Lung (tissue), 12 donors: ENCODE data around the gene CASK. TPM values are rescaled to one million over a fixed set of nuclear protein-coding genes. Genes with fewer than 3 reads are reported as not detected.

Experiments used
- ATAC-seq: fragments of 200-7000 bp; cut with Tn5 transposase; one replicate; pipeline ENCODE4 v1.9.1; 2020; ENCODE audit warnings: moderate number of reproducible peaks; ENCODE audit not compliant: insufficient read depth, low FRiP score
- DNase-seq, 3 donors: peaks; one replicate each; pipeline ENCODE4 v3.0.0-alpha.2; 2013 to 2017
- H3K27ac ChIP-seq, 2 donors: one replicate each; pipeline ENCODE4 v1.5.1; 2013; ENCODE audit warnings: mild to moderate bottlenecking in 2 of 2, moderate library complexity in 2 of 2, control low read depth in 1 of 2, inconsistent platforms in 1 of 2, low read depth in 1 of 2, low read length in 1 of 2
- H3K27me3 ChIP-seq, 3 donors: one replicate each; pipeline ENCODE4 v1.5.1; 2013; ENCODE audit warnings: low read length in 2 of 3; ENCODE audit not compliant: control insufficient read depth in 3 of 3, insufficient read depth in 3 of 3
- H3K36me3 ChIP-seq, 4 donors: one replicate each; pipeline ENCODE4 v1.5.1; 2013; ENCODE audit warnings: low read length in 4 of 4, mild to moderate bottlenecking in 1 of 4, moderate library complexity in 1 of 4; ENCODE audit not compliant: control insufficient read depth in 4 of 4, insufficient read depth in 4 of 4
- H3K4me1 ChIP-seq, 5 donors: one replicate each; pipeline ENCODE4 v1.5.1; 2013; ENCODE audit warnings: low read length in 5 of 5, mild to moderate bottlenecking in 2 of 5, moderate library complexity in 1 of 5; ENCODE audit not compliant: control insufficient read depth in 5 of 5, insufficient read depth in 5 of 5
- H3K4me3 ChIP-seq: one replicate; pipeline ENCODE4 v1.5.1; 2013; ENCODE audit warnings: mild to moderate bottlenecking, control low read depth, moderate library complexity
- H3K9ac ChIP-seq, 2 donors: one replicate each; pipeline ENCODE4 v1.5.1; 2013; ENCODE audit warnings: low read length in 2 of 2, control low read depth in 1 of 2; ENCODE audit not compliant: insufficient read depth in 1 of 2
- H3K9me3 ChIP-seq, 4 donors: one replicate each; pipeline ENCODE4 v1.5.1; 2013; ENCODE audit warnings: low read length in 3 of 4, mild to moderate bottlenecking in 1 of 4, moderate library complexity in 1 of 4; ENCODE audit not compliant: control insufficient read depth in 4 of 4, insufficient read depth in 3 of 4
- WGBS, 2 donors: extraction: QIAGEN DNeasy Blood & Tissue Kit; methylation state at CpG; one replicate each; pipeline ENCODE4 v1.1.7; 2013; 5-methylcytosine and 5-hydroxymethylcytosine counted together
- polyA plus RNA-seq, 2 donors: library from polyadenylated mRNA; stranded (reverse); fragments of 200-250 nt; gene quantifications; one replicate each; pipeline ENCODE4 v1.2.1, GENCODE V29; 2013
- total RNA-seq, 2 donors: library from RNA; depleted of rRNA in 1 of 2; stranded (reverse); fragments of >200 nt in 1 of 2; gene quantifications; one replicate each; pipeline ENCODE4 v1.2.1, GENCODE V29; 2014 to 2021
- TF ChIP-seq, protein P1 (sequence below): IDR thresholded peaks from 2 replicates; pipeline ENCODE4 v1.5.1; 2012; ENCODE audit warnings: mild to moderate bottlenecking; ENCODE audit errors: control extremely low read depth, extremely low read depth
- donor health status: control.
- donor health status: control.
- donor health status: Bipolar disorder and iron deficiency.
- donor health status: healthy.
- donor health status: DM: yes; HTN: yes; CAD: no.

The CASK gene
- total and polyA plus RNA-seq, 4 donors, result 8.2 to 68.1 (median 30.6) TPM

DNA sequence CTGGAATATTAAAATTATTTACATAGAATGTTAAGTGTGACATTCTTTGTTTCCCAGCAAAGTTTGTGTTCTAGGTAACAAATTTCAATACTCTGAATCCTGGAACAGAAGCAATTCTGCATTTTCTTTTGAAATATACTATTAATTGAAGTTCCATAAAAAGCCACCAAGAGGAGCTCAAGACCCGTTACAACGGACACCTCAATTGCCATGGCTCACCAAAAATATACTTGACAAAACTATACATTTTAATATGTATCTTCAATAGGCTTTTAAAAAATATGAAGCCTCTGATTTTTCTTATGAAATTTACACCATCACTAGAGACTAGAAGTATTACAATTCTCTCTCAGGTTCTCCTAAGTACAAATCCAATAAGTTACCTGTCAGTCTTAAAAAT lies 364.8 kb downstream of the CASK start:
- 15 to 22% methylated on average over 2 of the region's 2 CpGs for WGBS, 2 donors
- H3K36me3 ChIP-seq, result no peaks in the 10 kb centered on the region
- peaks cover 0 to 10% (median 3%) of the 10 kb centered on the region in 5 donors for H3K4me1 ChIP-seq
- H3K27ac ChIP-seq, result no peak overlapping the region
- ATAC-seq (no peak), DNase-seq (peak in 2 of 3 donors; percentile 48 to 50)
- no peak overlapping the region for H3K9ac ChIP-seq
- H3K4me3 ChIP-seq, result no peak overlapping the region
- TF ChIP-seq, protein P1, sequence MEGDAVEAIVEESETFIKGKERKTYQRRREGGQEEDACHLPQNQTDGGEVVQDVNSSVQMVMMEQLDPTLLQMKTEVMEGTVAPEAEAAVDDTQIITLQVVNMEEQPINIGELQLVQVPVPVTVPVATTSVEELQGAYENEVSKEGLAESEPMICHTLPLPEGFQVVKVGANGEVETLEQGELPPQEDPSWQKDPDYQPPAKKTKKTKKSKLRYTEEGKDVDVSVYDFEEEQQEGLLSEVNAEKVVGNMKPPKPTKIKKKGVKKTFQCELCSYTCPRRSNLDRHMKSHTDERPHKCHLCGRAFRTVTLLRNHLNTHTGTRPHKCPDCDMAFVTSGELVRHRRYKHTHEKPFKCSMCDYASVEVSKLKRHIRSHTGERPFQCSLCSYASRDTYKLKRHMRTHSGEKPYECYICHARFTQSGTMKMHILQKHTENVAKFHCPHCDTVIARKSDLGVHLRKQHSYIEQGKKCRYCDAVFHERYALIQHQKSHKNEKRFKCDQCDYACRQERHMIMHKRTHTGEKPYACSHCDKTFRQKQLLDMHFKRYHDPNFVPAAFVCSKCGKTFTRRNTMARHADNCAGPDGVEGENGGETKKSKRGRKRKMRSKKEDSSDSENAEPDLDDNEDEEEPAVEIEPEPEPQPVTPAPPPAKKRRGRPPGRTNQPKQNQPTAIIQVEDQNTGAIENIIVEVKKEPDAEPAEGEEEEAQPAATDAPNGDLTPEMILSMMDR, result no peak
- H3K9me3 ChIP-seq, result no peaks in the 10 kb centered on the region
- H3K27me3 ChIP-seq, result peaks cover 0 to 21% (median 12%) of the 10 kb centered on the region in 3 donors

DNA sequence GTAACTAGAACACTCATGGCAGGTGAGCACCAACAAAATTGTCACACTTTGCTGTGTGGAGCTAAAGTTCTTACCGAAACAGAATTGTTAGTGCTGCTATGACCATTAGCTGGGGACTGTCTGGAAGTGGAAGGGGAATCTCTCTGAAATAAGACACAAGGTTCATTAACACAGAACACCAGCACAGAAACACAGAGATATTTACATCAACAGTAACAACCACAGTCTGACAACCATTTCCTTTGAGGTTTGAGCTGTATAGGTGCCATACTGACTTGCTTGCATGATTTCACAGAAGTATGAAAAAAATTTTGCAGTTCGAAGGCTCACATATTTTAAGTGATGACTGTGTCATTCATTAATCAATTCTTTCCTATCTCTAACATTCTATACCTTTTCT lies 366.4 kb downstream of the CASK start:
- peaks cover 0 to 33% (median 15%) of the 10 kb centered on the region in 3 donors for H3K27me3 ChIP-seq
- H3K36me3 ChIP-seq, result no peaks in the 10 kb centered on the region
- WGBS, 2 donors, result 23 to 58% methylated on average over 2 of the region's 2 CpGs
- no peak overlapping the region for H3K4me3 ChIP-seq
- H3K9me3 ChIP-seq, result no peaks in the 10 kb centered on the region
- no peak for ATAC-seq
- no peak overlapping the region for H3K27ac ChIP-seq
- peaks cover 0 to 8% (median 3%) of the 10 kb centered on the region in 5 donors for H3K4me1 ChIP-seq
- H3K9ac ChIP-seq, result no peak overlapping the region
- no peak for DNase-seq
- TF ChIP-seq, protein P1, result no peak

DNA sequence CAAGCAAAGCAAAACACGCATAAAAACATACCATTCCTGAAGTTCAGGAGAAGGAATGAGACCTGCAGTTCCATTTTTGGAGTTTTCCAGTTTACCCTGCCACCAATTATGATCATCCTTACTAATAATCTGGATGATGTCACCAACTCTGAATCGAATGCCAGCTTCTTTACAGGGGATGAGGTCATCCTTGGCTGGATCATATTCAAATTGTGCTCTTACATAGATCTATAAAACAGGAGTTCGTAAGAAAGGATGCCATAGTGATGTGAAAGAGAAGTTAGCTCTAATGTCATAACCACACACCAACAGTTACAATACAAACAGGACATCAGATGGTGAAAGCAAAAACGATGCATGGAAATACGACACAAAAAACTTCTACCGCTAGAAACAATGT lies 369.7 kb downstream of the CASK start:
- Histone ChIP-seq H3K4me1 (no peaks in the 10 kb centered on the region), H3K27me3 (peaks cover 0 to 37% (median 8%) of the 10 kb centered on the region in 3 donors), H3K4me3 (no peak overlapping the region), H3K27ac (no peak overlapping the region), H3K9me3 (no peaks in the 10 kb centered on the region), H3K9ac (no peak overlapping the region), H3K36me3 (no peaks in the 10 kb centered on the region)
- TF ChIP-seq, protein P1, result no peak
- ATAC-seq (no peak), DNase-seq (no peak)
- WGBS, 2 donors, result 71 to 75% methylated on average over 6 of the region's 6 CpGs

DNA sequence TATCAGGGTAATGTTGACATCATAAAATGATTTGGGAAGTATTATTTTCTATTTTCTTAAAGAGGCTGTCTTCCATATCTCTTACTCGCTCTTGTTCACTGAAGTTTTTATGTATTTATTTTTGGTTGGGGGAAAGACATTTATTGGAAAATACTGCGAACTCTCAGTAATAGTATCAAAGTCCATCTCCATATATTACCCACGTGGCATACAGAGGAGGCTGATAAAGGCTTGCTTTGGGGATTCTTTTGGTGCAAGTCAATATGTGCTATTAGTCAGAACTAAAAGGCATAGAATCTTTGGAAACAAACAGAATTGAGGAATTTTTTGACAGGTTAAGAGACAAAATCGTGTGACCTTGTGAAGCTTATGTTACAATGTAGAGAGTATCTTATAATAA lies 374.9 kb downstream of the CASK start:
- H3K4me1 ChIP-seq, result no peaks in the 10 kb centered on the region
- DNase-seq (no peak), ATAC-seq (no peak)
- TF ChIP-seq, protein P1, result no peak
- no peak overlapping the region for H3K9ac ChIP-seq
- WGBS, 2 donors, result 79 to 99% methylated on average over 4 of the region's 4 CpGs
- H3K9me3 ChIP-seq, result no peaks in the 10 kb centered on the region
- peaks cover 0 to 2% (median 0%) of the 10 kb centered on the region in 4 donors for H3K36me3 ChIP-seq
- H3K27me3 ChIP-seq, result peaks cover 0 to 31% (median 3%) of the 10 kb centered on the region in 3 donors
- no peak overlapping the region for H3K4me3 ChIP-seq
- no peak overlapping the region for H3K27ac ChIP-seq
